ENCODE measurements around the gene NEURL2.

DNA sequence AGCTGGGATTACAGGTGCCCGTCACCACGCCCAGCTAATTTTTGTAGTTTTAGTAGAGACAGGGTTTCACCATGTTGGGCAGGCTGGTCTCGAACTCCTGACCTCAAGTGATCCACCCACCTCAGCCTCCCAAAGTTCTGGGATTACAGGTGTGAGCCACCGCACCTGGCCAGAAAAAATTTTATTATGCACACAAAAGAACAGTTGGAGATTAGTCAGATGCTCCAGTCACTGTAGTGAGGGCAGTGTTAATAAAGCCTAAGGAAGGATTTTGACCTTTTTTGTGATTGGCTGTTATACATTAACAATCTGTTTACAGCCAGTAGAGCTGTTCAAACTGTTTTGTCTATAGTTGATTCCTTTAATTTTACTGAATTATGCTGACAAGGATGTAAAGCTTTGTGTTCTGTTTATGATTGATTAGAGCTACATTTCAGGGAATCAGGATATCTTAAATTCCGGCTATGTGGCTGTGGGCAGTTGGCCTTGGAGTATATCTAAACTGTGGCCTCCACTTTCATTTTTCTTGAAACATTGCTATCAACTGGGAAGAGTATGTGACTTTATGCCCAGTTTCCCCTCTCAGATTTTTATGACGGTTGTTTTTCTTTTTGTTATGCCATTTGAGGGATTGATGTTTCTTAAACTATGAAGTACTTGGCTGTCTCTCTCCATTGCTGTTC is 23.7 kb downstream of the NEURL2 start:
- TF ChIP-seq, protein P1, sequence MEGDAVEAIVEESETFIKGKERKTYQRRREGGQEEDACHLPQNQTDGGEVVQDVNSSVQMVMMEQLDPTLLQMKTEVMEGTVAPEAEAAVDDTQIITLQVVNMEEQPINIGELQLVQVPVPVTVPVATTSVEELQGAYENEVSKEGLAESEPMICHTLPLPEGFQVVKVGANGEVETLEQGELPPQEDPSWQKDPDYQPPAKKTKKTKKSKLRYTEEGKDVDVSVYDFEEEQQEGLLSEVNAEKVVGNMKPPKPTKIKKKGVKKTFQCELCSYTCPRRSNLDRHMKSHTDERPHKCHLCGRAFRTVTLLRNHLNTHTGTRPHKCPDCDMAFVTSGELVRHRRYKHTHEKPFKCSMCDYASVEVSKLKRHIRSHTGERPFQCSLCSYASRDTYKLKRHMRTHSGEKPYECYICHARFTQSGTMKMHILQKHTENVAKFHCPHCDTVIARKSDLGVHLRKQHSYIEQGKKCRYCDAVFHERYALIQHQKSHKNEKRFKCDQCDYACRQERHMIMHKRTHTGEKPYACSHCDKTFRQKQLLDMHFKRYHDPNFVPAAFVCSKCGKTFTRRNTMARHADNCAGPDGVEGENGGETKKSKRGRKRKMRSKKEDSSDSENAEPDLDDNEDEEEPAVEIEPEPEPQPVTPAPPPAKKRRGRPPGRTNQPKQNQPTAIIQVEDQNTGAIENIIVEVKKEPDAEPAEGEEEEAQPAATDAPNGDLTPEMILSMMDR (conservative IDR thresholded peaks at IDR 0.05 in 1 of 2, IDR thresholded peaks at IDR 0.05 in 1 of 2; ENCODE audit: extremely low read depth in 1 of 2, insufficient read depth in 1 of 2, low read depth in 1 of 2, low read length in 2 of 2) = no peak
- TF ChIP-seq EZH2 (IDR thresholded peaks at IDR 0.05; ENCODE audit: borderline replicate concordance, low read length) = no peak

Measured in mammary epithelial cell (primary cell).